ENCODE measurements around the gene PPM1L.

PPM1L gene

DNA sequence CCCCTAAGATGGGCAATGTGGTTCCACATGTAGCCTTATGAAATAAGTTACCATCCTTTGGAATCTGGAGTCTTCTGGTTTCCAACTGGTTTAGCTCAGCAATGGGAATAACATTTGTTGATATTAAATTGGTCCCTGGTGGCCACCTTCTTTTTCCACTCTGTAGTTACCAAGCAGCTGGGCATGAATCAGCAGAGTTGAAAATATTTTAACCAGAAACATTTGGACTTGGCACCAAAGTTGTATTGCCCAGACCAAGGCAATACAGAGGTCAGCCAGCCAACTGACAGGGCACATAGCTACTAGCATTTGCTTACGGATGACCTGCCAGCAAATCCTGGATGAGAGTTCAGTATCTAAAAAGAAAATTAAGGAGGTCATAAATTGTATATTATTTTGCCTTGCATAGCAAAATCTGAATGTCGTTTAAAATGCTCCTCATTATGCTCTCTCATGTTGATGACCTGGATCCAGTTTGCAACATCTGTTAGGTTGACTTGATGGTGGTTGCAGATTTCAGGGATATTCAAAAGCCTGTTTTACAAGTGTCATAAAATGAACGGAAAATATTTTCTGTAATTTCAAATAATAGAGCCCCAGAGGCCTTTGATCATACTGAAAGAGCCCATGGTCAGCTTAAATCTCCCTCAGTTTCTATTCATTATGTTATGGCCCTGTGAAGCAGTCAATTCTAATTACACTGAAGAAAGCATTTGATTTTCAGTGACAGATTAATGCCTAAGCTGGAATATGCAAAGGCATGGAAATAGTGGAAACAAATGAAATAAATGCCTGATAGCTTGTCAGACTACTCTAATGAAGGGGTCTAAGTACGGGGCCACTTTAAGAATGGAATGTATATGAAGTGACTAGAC is 54.6 kb downstream of the PPM1L start:
- no peak for DNase-seq

GRCh38 chr3:160811237-160811548 is 55.2 kb downstream of the PPM1L start:
- DNase-seq, result no peak

DNA sequence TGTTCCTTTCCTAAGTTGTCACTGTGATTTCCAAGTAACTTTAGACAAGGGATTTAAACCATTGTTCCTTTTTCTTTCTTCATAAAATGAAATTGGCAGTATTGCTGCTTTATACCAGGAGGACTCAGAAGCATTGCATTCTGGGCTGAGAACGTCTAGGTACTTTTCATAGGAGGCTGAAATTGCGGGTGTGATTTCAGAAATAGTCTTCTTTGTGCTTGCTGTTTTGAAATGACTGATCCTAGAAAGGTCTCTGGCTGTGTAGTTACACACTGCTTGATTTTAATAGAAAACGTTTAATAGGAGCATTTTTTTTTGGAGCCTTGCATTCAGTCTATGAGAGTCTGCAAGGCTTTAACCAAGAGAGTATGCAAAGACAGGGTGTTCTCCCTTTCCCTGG is 56.3 kb downstream of the PPM1L start:
- no peak for DNase-seq

DNA sequence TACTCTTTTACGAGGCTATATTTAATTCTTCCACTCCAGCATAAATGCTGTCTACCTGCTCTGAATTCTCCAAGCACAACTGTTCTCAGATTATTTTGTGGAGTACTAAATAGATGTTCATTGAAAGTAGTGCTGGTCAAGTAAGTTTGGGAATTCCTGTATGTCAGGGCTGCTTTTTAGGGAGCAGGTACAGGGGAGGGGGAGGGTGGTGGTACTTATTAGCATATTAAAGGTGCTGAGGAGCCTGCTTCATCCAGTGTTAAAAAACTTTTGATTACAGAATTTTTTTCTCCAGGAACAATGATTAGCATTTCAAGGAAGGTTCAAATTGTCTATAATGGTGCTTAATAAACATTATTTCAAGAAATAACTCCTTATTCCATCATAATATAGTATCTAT is 59.2 kb downstream of the PPM1L start:
- DNase-seq, result no peak

- DNase-seq, result no peak
These were observed 64.0 kb downstream of the PPM1L start for GRCh38 chr3:160820022-160820421.

DNA sequence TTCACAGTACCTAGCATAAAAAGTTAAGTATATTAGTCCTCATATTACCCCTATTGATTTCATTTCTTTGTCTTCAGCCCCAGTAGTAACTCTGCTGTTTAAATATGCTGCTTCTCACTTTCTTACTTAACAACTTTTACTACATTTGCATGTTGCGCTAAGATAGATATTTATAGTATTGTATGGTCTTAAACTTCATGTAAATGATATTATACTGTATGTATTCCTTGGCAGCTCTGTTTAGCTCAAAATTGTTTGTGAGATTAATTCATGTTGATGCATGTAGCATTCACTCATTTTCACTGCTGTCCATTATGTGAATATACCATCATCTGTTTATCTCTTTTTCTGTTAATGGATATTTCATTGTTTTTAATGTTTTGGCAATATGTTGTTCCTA is 64.4 kb downstream of the PPM1L start:
- DNase-seq, result no peak

GRCh38 chr3:160822936-160823335 is 66.9 kb downstream of the PPM1L start:
- DNase-seq, result no peak

DNA sequence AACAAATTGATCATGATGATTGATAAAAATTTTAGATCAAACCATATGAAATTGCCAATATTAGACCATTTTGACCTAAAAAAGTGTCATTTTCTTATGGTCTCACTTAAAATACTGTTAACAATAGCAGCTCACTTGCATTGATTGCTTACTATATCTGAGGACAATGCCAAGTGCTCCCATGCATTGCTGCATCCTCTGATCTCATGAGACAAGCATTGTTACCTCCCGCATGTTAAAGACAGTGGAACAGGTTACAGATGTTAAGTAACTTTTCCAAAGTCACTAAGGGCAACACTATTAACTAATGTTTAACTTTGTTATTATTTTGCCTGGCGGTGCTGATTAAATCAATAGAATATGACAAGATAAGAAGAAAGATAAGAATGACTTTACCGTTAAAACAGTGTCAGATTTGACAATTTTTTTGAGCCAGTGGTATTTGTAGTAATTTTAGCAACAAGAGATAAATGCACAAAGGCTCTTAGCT is 69.3 kb downstream of the PPM1L start:
- DNase-seq, result no peak

DNA sequence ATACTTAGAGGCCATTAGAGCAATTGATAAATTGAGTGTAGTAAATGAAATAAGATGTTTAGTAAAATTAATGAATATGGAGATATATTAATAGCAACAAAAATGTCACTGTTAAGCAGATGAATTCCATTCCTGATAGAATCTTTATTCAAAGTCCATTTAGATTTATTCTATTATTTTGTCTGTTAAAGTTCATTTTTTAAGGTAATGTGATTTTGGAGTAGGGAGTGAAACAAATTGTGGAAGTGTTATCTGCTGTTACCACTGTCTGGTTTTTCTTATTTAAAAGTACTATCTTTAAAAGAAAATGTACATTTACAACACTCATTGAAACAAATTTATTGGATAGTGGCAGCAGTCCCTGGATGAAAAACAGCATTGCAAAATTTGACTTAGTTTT is 70.4 kb downstream of the PPM1L start:
- no peak for DNase-seq

GRCh38 chr3:160826991-160827390 is 71.0 kb downstream of the PPM1L start:
- DNase-seq, result no peak

DNA sequence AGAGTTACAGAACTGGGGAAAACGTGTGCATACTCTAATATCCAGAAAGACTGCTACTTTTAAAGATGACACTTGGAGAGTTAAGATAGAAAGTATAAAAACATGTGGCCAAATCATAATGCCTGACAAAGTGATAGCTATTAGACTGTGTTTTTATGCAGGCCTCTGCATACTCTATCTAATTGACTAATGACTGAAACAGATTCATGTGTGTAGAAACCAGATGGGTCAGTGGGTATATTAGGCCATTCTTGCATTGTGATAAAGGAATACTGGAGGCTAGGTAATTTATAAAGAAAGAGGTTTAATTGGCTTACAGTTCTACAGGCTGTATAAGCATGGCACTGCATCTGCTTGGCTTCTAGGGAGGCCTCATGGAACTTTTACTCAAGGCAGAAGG is 71.5 kb downstream of the PPM1L start:
- no peak for DNase-seq

- DNase-seq, result no peak
These were observed 72.8 kb downstream of the PPM1L start for GRCh38 chr3:160828880-160829279.

- DNase-seq, result no peak
These were observed 73.5 kb downstream of the PPM1L start for GRCh38 chr3:160829486-160830009.

- DNase-seq, result no peak
These were observed 74.8 kb downstream of the PPM1L start for GRCh38 chr3:160830796-160831195.

- DNase-seq, result no peak
These were observed 75.4 kb downstream of the PPM1L start for GRCh38 chr3:160831401-160831800.

GRCh38 chr3:160837394-160837980 is 81.5 kb downstream of the PPM1L start:
- no peak for DNase-seq

DNA sequence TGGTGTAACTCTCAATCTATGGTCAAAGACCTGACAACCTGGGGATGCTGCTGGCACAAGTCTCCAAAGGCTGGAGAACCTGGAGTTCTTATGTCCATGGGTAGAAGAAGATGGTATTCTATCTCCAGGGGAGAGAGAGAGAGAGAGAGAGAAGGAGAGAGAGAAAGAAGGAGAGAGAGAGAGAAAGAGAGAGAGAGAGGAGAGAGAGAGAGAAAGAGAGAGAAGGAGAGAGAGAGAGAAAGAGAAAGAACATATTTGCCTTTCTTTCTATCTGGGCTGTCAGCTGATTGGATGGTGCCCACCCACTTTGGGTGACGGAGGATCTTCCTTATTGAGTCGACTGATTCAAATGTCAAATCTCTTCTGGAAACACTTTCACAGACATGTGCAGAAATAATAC is 84.6 kb downstream of the PPM1L start:
- no peak for DNase-seq

DNA sequence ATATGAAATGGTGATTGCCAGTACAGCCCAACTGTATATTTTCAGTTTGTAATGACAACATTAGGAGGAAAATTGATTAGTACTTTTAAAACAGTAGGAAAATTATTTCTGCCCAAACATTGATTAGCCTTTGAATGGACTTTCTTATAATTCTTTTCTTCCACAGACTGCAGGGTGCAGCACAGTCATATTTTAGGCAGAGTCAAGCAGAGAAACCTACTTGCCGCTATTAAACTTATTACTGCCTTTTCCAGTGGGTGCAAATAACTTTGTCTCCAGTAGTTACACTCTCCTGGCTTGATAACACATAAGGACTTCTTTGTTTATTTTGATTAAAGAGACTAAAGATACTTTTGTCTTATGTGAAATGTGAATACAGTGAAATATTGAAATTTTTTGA is 85.4 kb downstream of the PPM1L start:
- no peak for DNase-seq

DNA sequence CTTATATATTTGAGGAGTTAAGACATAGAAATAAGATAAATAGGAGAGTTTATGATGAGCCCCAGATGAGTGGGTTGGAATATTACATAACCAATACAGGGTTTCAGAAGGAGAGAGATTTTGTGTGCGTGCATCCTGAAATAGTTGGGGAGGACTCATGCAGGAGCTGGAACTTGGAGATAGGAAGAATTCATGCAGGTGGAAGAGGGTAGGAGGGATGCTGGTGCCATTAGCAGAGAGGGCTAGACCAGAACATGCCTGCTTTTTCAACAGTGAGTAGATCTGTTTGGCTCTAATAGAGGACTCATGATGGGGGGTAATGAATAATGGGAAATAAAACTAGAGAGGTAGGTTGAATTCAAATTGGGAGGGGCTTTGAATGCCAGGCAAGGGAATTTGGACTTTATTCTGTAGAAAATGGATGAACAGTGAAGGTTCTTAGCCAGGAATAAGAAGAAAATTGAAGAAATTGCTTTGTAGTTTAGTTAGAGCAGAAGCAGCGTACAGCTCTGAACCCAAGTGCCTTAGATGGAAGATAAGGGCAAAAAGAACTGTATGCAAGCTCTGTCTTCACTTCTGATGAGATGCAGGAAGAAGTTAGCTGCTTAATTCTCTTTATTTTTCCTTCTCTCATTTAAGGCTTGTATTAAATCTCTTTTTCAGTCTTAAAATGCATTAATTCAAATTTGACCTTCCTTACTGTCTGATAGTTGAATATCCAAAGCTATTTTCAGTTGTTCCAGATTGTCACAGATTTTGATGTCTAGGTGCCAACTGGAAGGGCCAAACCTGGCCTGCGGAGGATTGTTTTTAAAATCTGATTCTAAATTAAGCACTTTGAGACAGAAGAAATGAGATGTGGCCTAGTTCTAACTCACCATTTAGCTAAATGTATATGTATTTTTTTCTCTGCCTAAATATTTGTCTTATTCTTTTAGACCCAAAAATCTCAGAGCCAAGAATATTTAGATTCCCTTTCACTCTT is 86.3 kb downstream of the PPM1L start:
- DNase-seq, result no peak

GRCh38 chr3:160851629-160852210 is 95.7 kb downstream of the PPM1L start:
- DNase-seq, result no peak

GRCh38 chr3:160852856-160853255 is 96.8 kb downstream of the PPM1L start:
- DNase-seq, result no peak

GRCh38 chr3:160856450-160856849 is 100.4 kb downstream of the PPM1L start:
- DNase-seq, result no peak

All from NCI-H1930 (cell line).